K562 (cell line): Measurements from ENCODE around the gene BSPRY. TPM values are rescaled to one million over a fixed set of nuclear protein-coding genes. Genes with fewer than 3 reads are reported as not detected.
A peak's percentile ranks its signal among the peaks of the same experiment; 100 is the strongest.

ENCODE experiments used
- BRF1 ChIP-seq: IDR thresholded peaks from 3 replicates; pipeline ENCODE4 v1.6.1; 2011; ENCODE audit warnings: borderline replicate concordance, mild to moderate bottlenecking; ENCODE audit not compliant: insufficient read length; ENCODE audit errors: extremely low read depth
- FOSL1 ChIP-seq: fragments of 200-800 bp; sonication (Bioruptor generic); conservative IDR thresholded peaks from 2 replicates; pipeline ENCODE4 v1.6.1; 2016; ENCODE audit warnings: missing genetic modification characterization, missing compliant biosample characterization
- GABPB2 ChIP-seq: fragments of 250-450 bp; sonication (Bioruptor Pico); conservative IDR thresholded peaks from 2 replicates; pipeline ENCODE4 v1.5.1; 2021; ENCODE audit warnings: mild to moderate bottlenecking
- HLTF ChIP-seq: fragments of 450-650 bp; IDR thresholded peaks from 2 replicates; pipeline ENCODE4 v1.6.1; 2016
- JUNB ChIP-seq: fragments of 450-650 bp; formaldehyde crosslinking; conservative IDR thresholded peaks from 2 replicates; pipeline ENCODE4 v1.4.0; 2020; ENCODE audit warnings: mild to moderate bottlenecking
- KAT8 ChIP-seq: fragments of 450-650 bp; IDR thresholded peaks from 2 replicates; pipeline ENCODE4 v1.6.1; 2016; ENCODE audit warnings: low read depth, mild to moderate bottlenecking
- L3MBTL2 ChIP-seq: fragments of 450-650 bp; IDR thresholded peaks from 2 replicates; pipeline ENCODE4 v1.6.1; 2016; ENCODE audit warnings: mild to moderate bottlenecking, moderate library complexity
- MED1 ChIP-seq: sonication (generic); formaldehyde crosslinking; IDR thresholded peaks from 2 replicates; pipeline ENCODE4 v1.8.1; 2023; ENCODE audit warnings: missing genetic modification reagents, borderline replicate concordance
- NFATC3 ChIP-seq: fragments of 450-650 bp; IDR thresholded peaks from 2 replicates; pipeline ENCODE4 v1.6.1; 2017; ENCODE audit warnings: mild to moderate bottlenecking
- RBM14 ChIP-seq: fragments of 200-400 bp; formaldehyde crosslinking; IDR thresholded peaks from 2 replicates; pipeline ENCODE4 v1.6.1; 2018; ENCODE audit warnings: low read depth, mild to moderate bottlenecking, low read length, moderate library complexity, borderline replicate concordance; ENCODE audit not compliant: insufficient read depth
- RBM15 ChIP-seq: fragments of 200-400 bp; formaldehyde crosslinking; IDR thresholded peaks from 2 replicates; pipeline ENCODE4 v1.6.1; 2018; ENCODE audit warnings: mild to moderate bottlenecking, low read length, moderate library complexity; ENCODE audit not compliant: insufficient read depth
- RFX1 ChIP-seq: fragments of 450-650 bp; IDR thresholded peaks from 2 replicates; pipeline ENCODE4 v1.6.1; 2016; ENCODE audit warnings: mild to moderate bottlenecking, moderate library complexity
- SMARCA4 ChIP-seq: fragments of 450-650 bp; IDR thresholded peaks from 2 replicates; pipeline ENCODE4 v1.6.1; 2016
- SP2 ChIP-seq: IDR thresholded peaks from 2 replicates; pipeline ENCODE4 v1.6.1; 2011; ENCODE audit warnings: mild to moderate bottlenecking, low read depth, low read length, moderate library complexity; ENCODE audit not compliant: poor library complexity, severe bottlenecking; ENCODE audit errors: extremely low read depth
- STAT5A ChIP-seq: IDR thresholded peaks from 2 replicates; pipeline ENCODE4 v1.6.1; 2012; ENCODE audit warnings: low read length, inconsistent platforms, borderline replicate concordance
- TAF1 ChIP-seq: IDR thresholded peaks from 2 replicates; pipeline ENCODE4 v1.6.1; 2011; ENCODE audit warnings: mild to moderate bottlenecking, low read length, moderate library complexity; ENCODE audit not compliant: insufficient read depth, control insufficient read depth, severe bottlenecking; ENCODE audit errors: extremely low read depth
- TAF7 ChIP-seq: fragments of 450-650 bp; IDR thresholded peaks from 2 replicates; pipeline ENCODE4 v1.6.1; 2016; ENCODE audit warnings: missing genetic modification characterization, missing compliant biosample characterization
- TAF9B ChIP-seq: fragments of 450-650 bp; IDR thresholded peaks from 2 replicates; pipeline ENCODE4 v1.6.1; 2018; ENCODE audit warnings: mild to moderate bottlenecking; ENCODE audit not compliant: partially characterized antibody
- TARDBP ChIP-seq: fragments of 450-650 bp; IDR thresholded peaks from 2 replicates; pipeline ENCODE4 v1.6.1; 2016
- TGIF2 ChIP-seq: sonication (generic); formaldehyde crosslinking; IDR thresholded peaks from 2 replicates; pipeline ENCODE4 v1.8.1; 2022; ENCODE audit warnings: mild to moderate bottlenecking, missing genetic modification reagents, moderate library complexity
- THRAP3 ChIP-seq: fragments of 450-650 bp; IDR thresholded peaks from 2 replicates; pipeline ENCODE4 v1.6.1; 2016; ENCODE audit warnings: mild to moderate bottlenecking, inconsistent platforms, borderline replicate concordance
- WHSC1 ChIP-seq: IDR thresholded peaks from one replicate; pipeline ENCODE4 v1.6.1; 2012; ENCODE audit warnings: low read length, control low read depth, inconsistent platforms
- ZNF644 ChIP-seq: fragments of 200-800 bp; sonication (Bioruptor generic); IDR thresholded peaks from 2 replicates; pipeline ENCODE4 v1.6.1; 2016; ENCODE audit warnings: low read depth, missing genetic modification characterization, missing compliant biosample characterization
- polyA plus RNA-seq, 8 experiments: library from polyadenylated mRNA; depleted of rRNA in 4 of 8; stranded (reverse) in 5 of 8; unstranded in 3 of 8; fragments of >200 nt; fragmentation: Nextera tagmentation in 2 of 8; fragmentation: Illumina TruSeq in 1 of 8; extraction: Ambion mirVana in 2 of 8; extraction: Trizol in 1 of 8; gene quantifications; 2 replicates each; pipeline versions ENCODE4 v1.2.1 to v1.2.3, GENCODE V29; 2011 to 2014; ENCODE audit warnings: inconsistent platforms in 1 of 8, missing spikeins in 1 of 8
- total RNA-seq, 7 experiments: library from RNA; depleted of rRNA in 6 of 7; stranded (reverse); fragments of >200 nt in 6 of 7; fragmentation: Illumina TruSeq in 2 of 7; extraction: Trizol in 2 of 7; gene quantifications; 2 replicates each; pipeline versions ENCODE4 v1.2.1 to v1.2.3, GENCODE V29; 2011 to 2021; ENCODE audit warnings: low replicate concordance in 1 of 7
- TF ChIP-seq, protein P1 (sequence below): IDR thresholded peaks from 2 replicates; pipeline ENCODE4 v1.6.1; 2014; ENCODE audit warnings: antibody characterized with exemption
- TF ChIP-seq, protein P2 (sequence below): fragments of 250-450 bp; sonication (Bioruptor Pico); IDR thresholded peaks from 2 replicates; pipeline ENCODE4 v1.8.0; 2021; ENCODE audit warnings: moderate library complexity, mild to moderate bottlenecking, inconsistent platforms
- TF ChIP-seq, protein P3 (sequence below): sonication (generic); formaldehyde crosslinking; IDR thresholded peaks from 2 replicates; pipeline ENCODE4 v1.8.0; 2022; ENCODE audit warnings: mild to moderate bottlenecking, missing genetic modification reagents

Gene BSPRY
- total and polyA plus RNA-seq, 9 of the 15 experiments (the other 6 are each of a cell fraction or from before 2014, with no cell fraction given) = 0.07 to 0.67 (median 0.18) TPM

DNA sequence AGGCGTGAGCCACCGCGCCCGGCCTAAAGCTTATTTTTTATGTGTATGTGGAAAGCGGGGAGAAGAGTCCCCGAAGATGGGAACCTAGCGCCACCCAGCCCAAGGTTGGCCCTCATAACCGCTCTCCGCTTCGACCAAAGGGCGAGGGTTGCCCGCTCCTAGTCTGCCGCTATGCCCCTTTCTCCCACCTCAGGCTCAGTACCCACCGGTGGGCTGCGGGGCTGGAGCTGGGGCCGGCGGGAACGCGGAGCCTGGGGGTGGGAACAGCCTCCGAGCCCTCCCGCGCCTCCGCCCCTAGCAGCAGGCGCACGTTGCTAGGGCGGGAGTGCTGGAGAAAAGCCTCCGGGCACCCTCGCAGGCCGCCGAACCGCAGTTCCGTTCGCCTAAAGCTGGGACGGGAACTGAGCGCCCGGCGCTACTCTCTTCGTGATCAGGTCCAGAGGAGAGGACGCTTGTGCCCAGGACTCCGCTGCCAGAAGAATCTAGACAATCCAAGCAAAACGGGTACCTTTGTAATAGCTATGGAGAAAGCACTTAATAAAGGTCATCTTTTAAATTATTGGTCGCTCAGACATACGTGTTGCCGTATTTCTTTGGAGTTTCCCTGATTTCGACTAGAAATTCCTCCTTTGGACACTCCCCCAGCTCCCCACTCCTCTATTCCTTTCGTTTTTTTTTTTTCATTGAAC lies 9.2 kb upstream of the BSPRY start, which contains the start of gene WDR31 (continued):
- TF ChIP-seq, protein P1, sequence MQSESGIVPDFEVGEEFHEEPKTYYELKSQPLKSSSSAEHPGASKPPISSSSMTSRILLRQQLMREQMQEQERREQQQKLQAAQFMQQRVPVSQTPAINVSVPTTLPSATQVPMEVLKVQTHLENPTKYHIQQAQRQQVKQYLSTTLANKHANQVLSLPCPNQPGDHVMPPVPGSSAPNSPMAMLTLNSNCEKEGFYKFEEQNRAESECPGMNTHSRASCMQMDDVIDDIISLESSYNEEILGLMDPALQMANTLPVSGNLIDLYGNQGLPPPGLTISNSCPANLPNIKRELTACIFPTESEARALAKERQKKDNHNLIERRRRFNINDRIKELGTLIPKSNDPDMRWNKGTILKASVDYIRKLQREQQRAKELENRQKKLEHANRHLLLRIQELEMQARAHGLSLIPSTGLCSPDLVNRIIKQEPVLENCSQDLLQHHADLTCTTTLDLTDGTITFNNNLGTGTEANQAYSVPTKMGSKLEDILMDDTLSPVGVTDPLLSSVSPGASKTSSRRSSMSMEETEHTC = no peak
- peak; percentile 41; the same call in 1 of the 2 replicates for TF ChIP-seq FOSL1 (tag)
- peak; percentile 68 for TF ChIP-seq TAF7 (tag)
- TF ChIP-seq BRF1 = no peak
- peak; percentile 13; the same call in 1 of the 2 replicates for TF ChIP-seq STAT5A
- peak; percentile 88 for TF ChIP-seq TAF1
- 0 out of 2 replicates have a peak, but pooled peaks have one; percentile 40 for TF ChIP-seq HLTF
- TF ChIP-seq L3MBTL2 = peak; percentile 80
- TF ChIP-seq MED1 (CRISPR knock-in tag) = no peak
- TF ChIP-seq WHSC1 = no peak
- no peak for TF ChIP-seq KAT8
- TF ChIP-seq RBM15 = no peak
- TF ChIP-seq JUNB = no peak
- TF ChIP-seq TGIF2 (CRISPR knock-in tag) = no peak
- peak; percentile 96 for TF ChIP-seq RFX1
- TF ChIP-seq ZNF644 (tag) = no peak
- no peak for TF ChIP-seq RBM14
- no peak for TF ChIP-seq GABPB2
- 0 out of 2 replicates have a peak, but pooled peaks have one; percentile 63 for TF ChIP-seq TARDBP
- TF ChIP-seq, protein P2, sequence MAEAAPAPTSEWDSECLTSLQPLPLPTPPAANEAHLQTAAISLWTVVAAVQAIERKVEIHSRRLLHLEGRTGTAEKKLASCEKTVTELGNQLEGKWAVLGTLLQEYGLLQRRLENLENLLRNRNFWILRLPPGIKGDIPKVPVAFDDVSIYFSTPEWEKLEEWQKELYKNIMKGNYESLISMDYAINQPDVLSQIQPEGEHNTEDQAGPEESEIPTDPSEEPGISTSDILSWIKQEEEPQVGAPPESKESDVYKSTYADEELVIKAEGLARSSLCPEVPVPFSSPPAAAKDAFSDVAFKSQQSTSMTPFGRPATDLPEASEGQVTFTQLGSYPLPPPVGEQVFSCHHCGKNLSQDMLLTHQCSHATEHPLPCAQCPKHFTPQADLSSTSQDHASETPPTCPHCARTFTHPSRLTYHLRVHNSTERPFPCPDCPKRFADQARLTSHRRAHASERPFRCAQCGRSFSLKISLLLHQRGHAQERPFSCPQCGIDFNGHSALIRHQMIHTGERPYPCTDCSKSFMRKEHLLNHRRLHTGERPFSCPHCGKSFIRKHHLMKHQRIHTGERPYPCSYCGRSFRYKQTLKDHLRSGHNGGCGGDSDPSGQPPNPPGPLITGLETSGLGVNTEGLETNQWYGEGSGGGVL (CRISPR knock-in tag) = no peak
- no peak for TF ChIP-seq NFATC3
- TF ChIP-seq, protein P3, sequence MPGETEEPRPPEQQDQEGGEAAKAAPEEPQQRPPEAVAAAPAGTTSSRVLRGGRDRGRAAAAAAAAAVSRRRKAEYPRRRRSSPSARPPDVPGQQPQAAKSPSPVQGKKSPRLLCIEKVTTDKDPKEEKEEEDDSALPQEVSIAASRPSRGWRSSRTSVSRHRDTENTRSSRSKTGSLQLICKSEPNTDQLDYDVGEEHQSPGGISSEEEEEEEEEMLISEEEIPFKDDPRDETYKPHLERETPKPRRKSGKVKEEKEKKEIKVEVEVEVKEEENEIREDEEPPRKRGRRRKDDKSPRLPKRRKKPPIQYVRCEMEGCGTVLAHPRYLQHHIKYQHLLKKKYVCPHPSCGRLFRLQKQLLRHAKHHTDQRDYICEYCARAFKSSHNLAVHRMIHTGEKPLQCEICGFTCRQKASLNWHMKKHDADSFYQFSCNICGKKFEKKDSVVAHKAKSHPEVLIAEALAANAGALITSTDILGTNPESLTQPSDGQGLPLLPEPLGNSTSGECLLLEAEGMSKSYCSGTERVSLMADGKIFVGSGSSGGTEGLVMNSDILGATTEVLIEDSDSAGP (CRISPR knock-in tag) = no peak
- TF ChIP-seq SP2 = no peak
- TF ChIP-seq THRAP3 = no peak
- peak; percentile 49; the same call in 1 of the 2 replicates for TF ChIP-seq SMARCA4
- peak; percentile 73 for TF ChIP-seq TAF9B
